ENCODE measurements around the gene CCN2. TPM values are rescaled to one million over a fixed set of nuclear protein-coding genes. Genes with fewer than 3 reads are reported as not detected.
A peak's percentile ranks its signal among the peaks of the same experiment; 100 is the strongest.

Gene CCN2
- total RNA-seq, 1 experiment from 2014 or later: 16.1 TPM

DNA sequence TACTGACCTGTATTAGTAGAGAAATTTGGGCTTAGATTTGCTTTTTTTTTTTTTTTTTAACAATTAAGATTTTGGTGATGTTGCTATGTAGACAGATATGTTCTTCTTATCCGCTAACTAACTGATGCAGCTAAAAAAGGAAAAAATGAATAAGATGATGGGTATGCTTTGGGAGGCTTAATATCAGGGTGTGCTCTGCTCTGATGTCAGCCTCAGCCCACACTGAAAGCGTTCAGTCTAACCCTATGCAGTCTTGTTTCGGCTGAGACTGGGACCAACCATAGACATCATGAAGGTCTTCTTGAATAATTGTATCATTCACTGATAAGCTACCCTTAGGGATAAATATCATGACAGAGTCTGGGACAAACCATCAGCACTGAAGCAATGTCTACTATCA is 6.9 kb upstream of the CCN2 start:
- H3K36me3 Mint-ChIP-seq (ENCODE audit: insufficient read depth, unreplicated experiment): no peaks in the 10 kb centered on the region
- H3K27ac Mint-ChIP-seq (ENCODE audit: unreplicated experiment): no peak overlapping the region
- no peaks in the 10 kb centered on the region for H3K9me3 ChIP-seq
- DNase-seq: no peak
- TF ChIP-seq, protein P1, sequence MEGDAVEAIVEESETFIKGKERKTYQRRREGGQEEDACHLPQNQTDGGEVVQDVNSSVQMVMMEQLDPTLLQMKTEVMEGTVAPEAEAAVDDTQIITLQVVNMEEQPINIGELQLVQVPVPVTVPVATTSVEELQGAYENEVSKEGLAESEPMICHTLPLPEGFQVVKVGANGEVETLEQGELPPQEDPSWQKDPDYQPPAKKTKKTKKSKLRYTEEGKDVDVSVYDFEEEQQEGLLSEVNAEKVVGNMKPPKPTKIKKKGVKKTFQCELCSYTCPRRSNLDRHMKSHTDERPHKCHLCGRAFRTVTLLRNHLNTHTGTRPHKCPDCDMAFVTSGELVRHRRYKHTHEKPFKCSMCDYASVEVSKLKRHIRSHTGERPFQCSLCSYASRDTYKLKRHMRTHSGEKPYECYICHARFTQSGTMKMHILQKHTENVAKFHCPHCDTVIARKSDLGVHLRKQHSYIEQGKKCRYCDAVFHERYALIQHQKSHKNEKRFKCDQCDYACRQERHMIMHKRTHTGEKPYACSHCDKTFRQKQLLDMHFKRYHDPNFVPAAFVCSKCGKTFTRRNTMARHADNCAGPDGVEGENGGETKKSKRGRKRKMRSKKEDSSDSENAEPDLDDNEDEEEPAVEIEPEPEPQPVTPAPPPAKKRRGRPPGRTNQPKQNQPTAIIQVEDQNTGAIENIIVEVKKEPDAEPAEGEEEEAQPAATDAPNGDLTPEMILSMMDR (IDR thresholded peaks at IDR 0.05; ENCODE audit: insufficient read depth in 1 of 2, low read depth in 1 of 2, low read length in 1 of 2, severe bottlenecking in 1 of 2, unreplicated experiment in 1 of 2): no peak
- H3K4me1 ChIP-seq: peaks cover 26% of the 10 kb centered on the region
- ChIA-PET POLR2A (interaction anchor here (0.7 kb wide), 1 partner anchor 9 kb away, joined by 4 read pairs; no protein-coding TSS in a partner anchor), CTCF (no interaction called here)
- no peak overlapping the region for H3K4me3 ChIP-seq (ENCODE audit: low read depth, low read length)
- peak overlapping the region; percentile 12 for H3K4me3 Mint-ChIP-seq (ENCODE audit: unreplicated experiment)
- no peaks in the 10 kb centered on the region for H3K36me3 ChIP-seq (ENCODE audit: control insufficient read depth, insufficient read depth, low read length)
- intact Hi-C loops (cut with micrococcal nuclease; ENCODE audit: unreplicated experiment): loop anchor here (2.0 kb wide), 1 partner anchor 63 kb away; no protein-coding TSS in a partner anchor
- H3K9me3 Mint-ChIP-seq (ENCODE audit: unreplicated experiment): no peaks in the 10 kb centered on the region
- H3K27me3 Mint-ChIP-seq (ENCODE audit: insufficient read depth, unreplicated experiment): no peaks in the 10 kb centered on the region
- peaks cover 7% of the 10 kb centered on the region for H3K4me1 Mint-ChIP-seq (ENCODE audit: low read depth, unreplicated experiment)
- H3K27me3 ChIP-seq (replicated peaks; ENCODE audit: control insufficient read depth, insufficient read depth, low read length): no peaks in the 10 kb centered on the region
- no TSS peak for BruUV-seq (replicated peaks)

DNA sequence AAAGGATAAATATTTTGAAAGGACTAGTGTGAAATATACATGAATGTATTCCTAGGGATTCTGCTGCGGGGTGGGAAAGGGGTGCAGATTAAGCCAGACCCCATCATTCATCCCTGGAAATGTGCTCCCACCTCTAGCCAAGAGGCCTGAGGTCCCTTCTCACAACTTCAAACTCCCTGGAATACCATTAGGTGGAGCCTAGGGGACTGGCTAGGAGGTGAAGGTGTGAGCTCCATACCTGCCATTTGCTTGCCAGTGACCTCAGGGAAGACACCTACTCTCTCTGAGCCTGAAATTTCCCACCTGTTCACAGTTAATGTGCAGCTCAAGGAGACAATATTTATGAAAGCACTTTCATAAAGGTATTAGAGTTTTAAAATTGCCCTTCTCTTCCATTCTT is 4.7 kb upstream of the CCN2 start:
- H3K27me3 Mint-ChIP-seq (ENCODE audit: insufficient read depth, unreplicated experiment): no peaks in the 10 kb centered on the region
- Histone ChIP-seq H3K36me3 (ENCODE audit: control insufficient read depth, insufficient read depth, low read length) (no peaks in the 10 kb centered on the region), H3K4me3 (ENCODE audit: low read depth, low read length) (no peak overlapping the region), H3K9me3 (peaks cover 4% of the 10 kb centered on the region; the same call in 1 of the 2 replicates), H3K4me1 (peaks cover 37% of the 10 kb centered on the region), H3K27me3 (replicated peaks; ENCODE audit: control insufficient read depth, insufficient read depth, low read length) (no peaks in the 10 kb centered on the region)
- no peak for DNase-seq
- H3K4me3 Mint-ChIP-seq (ENCODE audit: unreplicated experiment): no peak overlapping the region
- TF ChIP-seq, protein P1 (IDR thresholded peaks at IDR 0.05; ENCODE audit: insufficient read depth in 1 of 2, low read depth in 1 of 2, low read length in 1 of 2, severe bottlenecking in 1 of 2, unreplicated experiment in 1 of 2): no peak
- BruUV-seq (replicated peaks): no TSS peak
- peaks cover 9% of the 10 kb centered on the region for H3K36me3 Mint-ChIP-seq (ENCODE audit: insufficient read depth, unreplicated experiment)
- POLR2A ChIA-PET: no interaction called here
- H3K9me3 Mint-ChIP-seq (ENCODE audit: unreplicated experiment): no peaks in the 10 kb centered on the region
- intact Hi-C loops (cut with micrococcal nuclease; ENCODE audit: unreplicated experiment): no loop called here
- CTCF ChIA-PET: interaction anchor here (0.6 kb wide), 1 partner anchor 56 kb away, joined by 4 read pairs; no protein-coding TSS in a partner anchor
- H3K27ac Mint-ChIP-seq (ENCODE audit: unreplicated experiment): no peak overlapping the region
- peaks cover 7% of the 10 kb centered on the region for H3K4me1 Mint-ChIP-seq (ENCODE audit: low read depth, unreplicated experiment)

DNA sequence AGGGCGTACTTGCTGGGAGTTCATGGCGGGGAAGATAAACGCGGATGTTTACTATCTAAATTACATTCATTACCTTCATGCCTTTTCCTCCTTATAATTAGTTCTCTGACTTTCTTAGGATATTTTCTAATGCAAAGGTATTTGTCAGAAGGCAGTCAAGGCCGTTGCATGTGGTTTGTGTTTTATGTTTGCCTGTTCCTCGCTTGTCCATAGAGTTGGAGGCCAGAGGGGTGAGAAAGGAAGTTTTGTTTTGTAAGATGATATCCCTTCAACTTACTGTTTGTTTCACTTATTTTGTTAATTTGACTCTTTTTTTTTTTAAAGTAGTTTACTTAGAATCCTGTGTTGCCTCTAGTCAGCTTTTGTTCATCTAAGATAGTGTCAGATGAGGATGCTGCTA is 4.0 kb upstream of the CCN2 start:
- H3K4me3 Mint-ChIP-seq (ENCODE audit: unreplicated experiment): no peak overlapping the region
- no peak for DNase-seq
- no peaks in the 10 kb centered on the region for H3K27me3 Mint-ChIP-seq (ENCODE audit: insufficient read depth, unreplicated experiment)
- ChIA-PET POLR2A (no interaction called here), CTCF (no interaction called here)
- Histone ChIP-seq H3K4me3 (ENCODE audit: low read depth, low read length) (no peak overlapping the region), H3K36me3 (ENCODE audit: control insufficient read depth, insufficient read depth, low read length) (no peaks in the 10 kb centered on the region), H3K27me3 (replicated peaks; ENCODE audit: control insufficient read depth, insufficient read depth, low read length) (no peaks in the 10 kb centered on the region), H3K9me3 (peaks cover 4% of the 10 kb centered on the region; the same call in 1 of the 2 replicates), H3K4me1 (peaks cover 37% of the 10 kb centered on the region)
- no peaks in the 10 kb centered on the region for H3K9me3 Mint-ChIP-seq (ENCODE audit: unreplicated experiment)
- H3K27ac Mint-ChIP-seq (ENCODE audit: unreplicated experiment): no peak overlapping the region
- TF ChIP-seq, protein P1 (IDR thresholded peaks at IDR 0.05; ENCODE audit: insufficient read depth in 1 of 2, low read depth in 1 of 2, low read length in 1 of 2, severe bottlenecking in 1 of 2, unreplicated experiment in 1 of 2): no peak
- no TSS peak for BruUV-seq (replicated peaks)
- peaks cover 12% of the 10 kb centered on the region for H3K36me3 Mint-ChIP-seq (ENCODE audit: insufficient read depth, unreplicated experiment)
- intact Hi-C loops (cut with micrococcal nuclease; ENCODE audit: unreplicated experiment): no loop called here
- H3K4me1 Mint-ChIP-seq (ENCODE audit: low read depth, unreplicated experiment): peaks cover 7% of the 10 kb centered on the region
